Nephron progenitor cell (in vitro differentiated cells): Measurements from ENCODE around the gene SRGN.

ENCODE experiments used
- DNase-seq: peaks from one replicate; pipeline ENCODE4 v3.0.0; 2021
- H3K27ac Mint-ChIP-seq: 2 replicates; pipeline ENCODE4 v1.8.0; 2021; ENCODE audit warnings: mild to moderate bottlenecking, moderate library complexity, mixed read lengths
- H3K27me3 Mint-ChIP-seq: 2 replicates; pipeline ENCODE4 v1.8.0; 2021; ENCODE audit warnings: mild to moderate bottlenecking, low read depth, mixed read lengths; ENCODE audit not compliant: poor library complexity
- H3K36me3 Mint-ChIP-seq: 2 replicates; pipeline ENCODE4 v1.8.0; 2021; ENCODE audit warnings: low read depth, mixed read lengths
- H3K4me1 Mint-ChIP-seq: 2 replicates; pipeline ENCODE4 v1.8.0; 2021; ENCODE audit warnings: mixed read lengths
- H3K4me3 Mint-ChIP-seq: 2 replicates; pipeline ENCODE4 v1.8.0; 2021; ENCODE audit warnings: mild to moderate bottlenecking, moderate library complexity, mixed read lengths
- H3K9me3 Mint-ChIP-seq: 2 replicates; pipeline ENCODE4 v1.8.0; 2021; ENCODE audit warnings: mild to moderate bottlenecking, moderate library complexity, mixed read lengths
- TF ChIP-seq, protein P1 (sequence below): fragments of 200-600 bp; sonication (generic); IDR thresholded peaks from 2 replicates; pipeline ENCODE4 v1.5.0; 2021; ENCODE audit warnings: antibody characterized with exemption

Gene SRGN

DNA sequence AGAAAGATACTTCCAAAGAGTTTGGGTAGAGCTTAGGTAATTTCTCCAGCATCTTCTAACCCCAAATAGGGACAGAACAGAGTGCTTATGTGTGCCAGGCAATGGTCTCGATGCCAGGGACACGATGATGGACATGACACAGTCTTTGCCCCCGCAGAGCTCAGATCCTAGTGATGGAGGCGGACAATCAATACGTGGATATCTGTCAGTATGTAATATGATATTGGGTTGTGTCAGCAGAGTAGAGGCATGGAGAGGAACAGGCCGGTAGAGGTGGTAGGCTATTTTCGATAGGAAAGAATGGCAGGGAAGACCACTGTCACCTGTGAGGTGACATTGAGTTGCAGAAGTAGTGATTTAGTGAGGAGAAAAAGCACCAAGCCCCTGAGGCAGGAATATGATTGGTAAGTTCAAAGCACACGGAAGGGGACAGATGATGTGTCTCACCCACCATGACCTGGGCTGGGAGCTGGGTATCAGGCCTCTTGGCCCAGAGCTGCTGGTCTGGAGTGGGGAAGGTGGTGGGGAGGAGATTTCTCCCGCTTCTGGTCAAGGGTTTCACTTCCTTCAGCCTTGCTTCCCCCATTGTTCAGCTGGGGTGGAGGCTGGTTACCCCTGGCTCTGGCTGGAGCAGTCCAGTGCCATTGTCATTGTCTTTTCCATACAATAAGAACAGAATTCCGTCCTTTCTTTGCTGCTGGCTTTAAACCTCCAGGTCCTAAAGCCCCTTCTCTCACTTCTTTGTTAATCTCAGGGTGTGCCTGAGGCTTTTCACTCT, 36.0 kb upstream of the SRGN start:
- TF ChIP-seq, protein P1, sequence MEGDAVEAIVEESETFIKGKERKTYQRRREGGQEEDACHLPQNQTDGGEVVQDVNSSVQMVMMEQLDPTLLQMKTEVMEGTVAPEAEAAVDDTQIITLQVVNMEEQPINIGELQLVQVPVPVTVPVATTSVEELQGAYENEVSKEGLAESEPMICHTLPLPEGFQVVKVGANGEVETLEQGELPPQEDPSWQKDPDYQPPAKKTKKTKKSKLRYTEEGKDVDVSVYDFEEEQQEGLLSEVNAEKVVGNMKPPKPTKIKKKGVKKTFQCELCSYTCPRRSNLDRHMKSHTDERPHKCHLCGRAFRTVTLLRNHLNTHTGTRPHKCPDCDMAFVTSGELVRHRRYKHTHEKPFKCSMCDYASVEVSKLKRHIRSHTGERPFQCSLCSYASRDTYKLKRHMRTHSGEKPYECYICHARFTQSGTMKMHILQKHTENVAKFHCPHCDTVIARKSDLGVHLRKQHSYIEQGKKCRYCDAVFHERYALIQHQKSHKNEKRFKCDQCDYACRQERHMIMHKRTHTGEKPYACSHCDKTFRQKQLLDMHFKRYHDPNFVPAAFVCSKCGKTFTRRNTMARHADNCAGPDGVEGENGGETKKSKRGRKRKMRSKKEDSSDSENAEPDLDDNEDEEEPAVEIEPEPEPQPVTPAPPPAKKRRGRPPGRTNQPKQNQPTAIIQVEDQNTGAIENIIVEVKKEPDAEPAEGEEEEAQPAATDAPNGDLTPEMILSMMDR: no peak

GRCh38 chr10:69052736-69053135, 35.2 kb upstream of the SRGN start:
- Mint-ChIP-seq H3K4me1 (peaks cover 31% of the 10 kb centered on the region), H3K36me3 (no peaks in the 10 kb centered on the region), H3K27ac (no peak overlapping the region), H3K27me3 (peaks cover 3% of the 10 kb centered on the region), H3K4me3 (no peak overlapping the region), H3K9me3 (no peaks in the 10 kb centered on the region)
- TF ChIP-seq, protein P1: no peak
- no peak for DNase-seq

More for the DNA sequence above, 36.0 kb upstream of the SRGN start:
- Mint-ChIP-seq H3K9me3 (no peaks in the 10 kb centered on the region), H3K4me1 (peaks cover 24% of the 10 kb centered on the region), H3K36me3 (no peaks in the 10 kb centered on the region), H3K27me3 (no peaks in the 10 kb centered on the region), H3K4me3 (no peak overlapping the region), H3K27ac (no peak overlapping the region)
- DNase-seq: no peak

DNA sequence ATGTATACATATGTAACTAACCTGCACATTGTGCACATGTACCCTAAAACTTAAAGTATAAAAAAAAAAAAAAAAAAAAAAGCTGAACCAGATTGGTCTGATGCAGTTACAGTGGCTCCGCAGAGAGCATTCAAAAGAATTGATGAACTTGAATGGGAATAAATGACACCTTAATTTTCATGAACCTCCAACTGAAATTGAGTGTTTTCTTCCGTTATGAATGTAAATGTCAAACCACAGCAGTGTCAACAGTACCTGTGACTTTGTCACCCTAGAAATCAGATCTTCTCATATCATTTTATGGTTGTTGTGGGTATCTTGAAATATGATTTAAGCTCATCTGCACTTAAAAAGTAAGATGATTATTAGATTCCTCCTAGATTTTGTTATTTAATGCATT, 32.7 kb upstream of the SRGN start:
- H3K4me3 Mint-ChIP-seq: no peak overlapping the region
- TF ChIP-seq, protein P1: no peak
- H3K36me3 Mint-ChIP-seq: no peaks in the 10 kb centered on the region
- peaks cover 20% of the 10 kb centered on the region for H3K4me1 Mint-ChIP-seq
- H3K27me3 Mint-ChIP-seq: peaks cover 3% of the 10 kb centered on the region
- no peaks in the 10 kb centered on the region for H3K9me3 Mint-ChIP-seq
- H3K27ac Mint-ChIP-seq: no peak overlapping the region
- no peak for DNase-seq

DNA sequence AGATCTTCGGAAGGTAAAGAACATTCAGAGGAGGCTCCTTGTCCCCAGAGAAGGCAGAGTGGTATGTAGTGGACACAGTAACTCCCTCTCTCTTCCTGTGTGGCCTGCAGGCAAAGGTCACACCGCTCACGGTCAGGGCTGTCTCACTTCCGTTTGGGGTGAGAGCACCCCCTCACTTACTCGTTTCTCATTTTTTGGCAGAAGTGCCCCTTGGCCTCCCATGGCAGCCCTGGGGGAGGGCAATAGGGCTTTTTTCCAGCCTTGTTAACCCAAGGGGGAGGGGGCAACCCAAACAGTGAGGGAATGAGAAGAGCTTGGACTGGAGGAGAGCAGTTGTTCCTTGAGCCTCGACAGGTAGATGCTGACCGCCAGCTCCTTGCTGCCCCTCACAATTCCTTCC, 31.8 kb upstream of the SRGN start:
- DNase-seq: no peak
- TF ChIP-seq, protein P1: no peak
- peaks cover 7% of the 10 kb centered on the region for H3K27me3 Mint-ChIP-seq
- no peaks in the 10 kb centered on the region for H3K36me3 Mint-ChIP-seq
- H3K4me1 Mint-ChIP-seq: peaks cover 20% of the 10 kb centered on the region
- peak overlapping the region; percentile 90 for H3K27ac Mint-ChIP-seq
- H3K9me3 Mint-ChIP-seq: no peaks in the 10 kb centered on the region
- no peak overlapping the region for H3K4me3 Mint-ChIP-seq

DNA sequence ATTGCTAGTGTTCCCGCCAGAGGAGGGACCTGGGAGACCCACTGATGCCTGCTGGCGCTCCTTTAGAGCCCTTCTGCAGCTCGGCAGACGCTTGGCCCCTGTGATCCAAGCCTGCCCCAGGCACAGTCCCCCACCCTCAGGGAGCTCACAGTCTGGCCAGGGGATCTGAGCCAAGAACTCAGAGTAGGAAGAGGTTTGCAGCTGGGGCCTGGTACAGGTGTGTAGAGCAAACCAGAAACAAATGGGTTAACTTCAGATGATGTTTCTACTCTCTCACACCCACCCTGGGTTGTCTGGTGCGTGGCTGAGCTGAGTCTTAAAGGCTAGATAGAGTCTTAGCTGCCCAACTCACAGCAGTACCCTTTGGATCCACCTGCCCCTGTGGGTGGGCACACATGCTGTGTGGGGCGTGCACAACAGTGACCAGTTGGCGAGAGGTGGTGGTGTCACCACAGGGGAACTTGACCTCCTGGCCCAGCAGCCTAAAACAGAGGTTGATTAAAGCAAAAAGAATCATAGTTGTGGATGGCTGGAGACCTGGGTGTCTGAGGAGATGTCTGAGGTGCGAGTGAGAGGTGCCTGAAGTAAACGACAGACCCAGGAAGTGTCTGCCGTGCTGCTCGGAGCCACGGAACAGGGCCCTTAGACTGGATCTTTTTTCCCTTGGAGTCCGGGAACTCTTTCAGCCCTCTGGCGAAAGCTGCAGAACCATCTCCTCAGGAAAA, 31.2 kb upstream of the SRGN start:
- no peak overlapping the region for H3K4me3 Mint-ChIP-seq
- H3K27ac Mint-ChIP-seq: no peak overlapping the region
- no peaks in the 10 kb centered on the region for H3K9me3 Mint-ChIP-seq
- no peak for DNase-seq
- H3K4me1 Mint-ChIP-seq: peaks cover 26% of the 10 kb centered on the region
- H3K36me3 Mint-ChIP-seq: no peaks in the 10 kb centered on the region
- peaks cover 11% of the 10 kb centered on the region for H3K27me3 Mint-ChIP-seq
- TF ChIP-seq, protein P1: no peak
